ENCODE data around the gene TMEM238L.
"Not testable (repeated sequence)": the region's sequence is repeated elsewhere in the genome, so short reads cannot be mapped to it uniquely, and the experiment has no call there.

- not testable (repeated sequence) for TF ChIP-seq EZH2, CTCF (IDR thresholded peaks at IDR 0.05)
Observed at GRCh38 chr17:10846636-10847035, 42.7 kb upstream of the TMEM238L start.

Data from neural progenitor cell (in vitro differentiated cells).